Measurements from ENCODE around the gene C5orf34.
"Not testable (repeated sequence)": the region's sequence is repeated elsewhere in the genome, so short reads cannot be mapped to it uniquely, and the experiment has no call there.

Gene C5orf34

GRCh38 chr5:43520615-43521014 lies 5.7 kb upstream of the C5orf34 start:
- FAIRE-seq (no peak), DNase-seq (ENCODE audit: insufficient read length, low spot score) (no peak)

GRCh38 chr5:43515678-43516048 lies 715 bp upstream of the C5orf34 start:
- DNase-seq (ENCODE audit: insufficient read length, low spot score) (no peak), FAIRE-seq (no peak)

GRCh38 chr5:43514471-43514815 lies 505 bp downstream of the C5orf34 start:
- peak; percentile 60 for DNase-seq (ENCODE audit: insufficient read length, low spot score)
- FAIRE-seq: no peak

GRCh38 chr5:43514025-43514424 lies 923 bp downstream of the C5orf34 start:
- no peak for FAIRE-seq
- DNase-seq (ENCODE audit: insufficient read length, low spot score): no peak

- not testable (repeated sequence) for FAIRE-seq
Measured at GRCh38 chr5:43511062-43511461, 3.9 kb downstream of the C5orf34 start.

GRCh38 chr5:43498581-43498980 lies 16.4 kb downstream of the C5orf34 start:
- FAIRE-seq (no peak), DNase-seq (ENCODE audit: insufficient read length, low spot score) (no peak)

More at GRCh38 chr5:43511062-43511461, 3.9 kb downstream of the C5orf34 start:
- DNase-seq (ENCODE audit: insufficient read length, low spot score): not testable (repeated sequence)

- FAIRE-seq (no peak), DNase-seq (ENCODE audit: insufficient read length, low spot score) (no peak)
Measured at GRCh38 chr5:43497311-43498104, 17.4 kb downstream of the C5orf34 start.

- DNase-seq (ENCODE audit: insufficient read length, low spot score) (no peak), FAIRE-seq (no peak)
Measured at GRCh38 chr5:43491326-43491725, 23.6 kb downstream of the C5orf34 start.

- no peak for FAIRE-seq
- no peak for DNase-seq (ENCODE audit: insufficient read length, low spot score)
Measured at GRCh38 chr5:43486353-43486752, 28.6 kb downstream of the C5orf34 start.

- no peak for FAIRE-seq
- DNase-seq (ENCODE audit: insufficient read length, low spot score): no peak
Measured at GRCh38 chr5:43485406-43485805, 29.5 kb downstream of the C5orf34 start.

GRCh38 chr5:43484106-43484849 lies 30.7 kb downstream of the C5orf34 start:
- FAIRE-seq (no peak), DNase-seq (ENCODE audit: insufficient read length, low spot score) (peak; percentile 91)

GRCh38 chr5:43483298-43484105 lies 31.4 kb downstream of the C5orf34 start, which contains the start of gene TMEM267:
Gene TMEM267, minus strand, starts transcription at chr5:43483865. Its CDS starts 29,896 bp downstream, at chr5:43453969.
- peak; percentile 97 for DNase-seq (ENCODE audit: insufficient read length, low spot score)
- FAIRE-seq: peak; percentile 97

GRCh38 chr5:43482490-43483297 lies 32.3 kb downstream of the C5orf34 start:
- FAIRE-seq (no peak), DNase-seq (ENCODE audit: insufficient read length, low spot score) (peak; percentile 48)

GRCh38 chr5:43469671-43470391 lies 45.1 kb downstream of the C5orf34 start:
- no peak for DNase-seq (ENCODE audit: insufficient read length, low spot score)
- peak; percentile 79 for FAIRE-seq

- FAIRE-seq: no peak
- no peak for DNase-seq (ENCODE audit: insufficient read length, low spot score)
Measured at GRCh38 chr5:43467100-43467499, 47.8 kb downstream of the C5orf34 start.

GRCh38 chr5:43465455-43465854 lies 49.5 kb downstream of the C5orf34 start:
- FAIRE-seq; DNase-seq (ENCODE audit: insufficient read length, low spot score): not testable (repeated sequence)

GRCh38 chr5:43461066-43461465 lies 53.9 kb downstream of the C5orf34 start:
- DNase-seq (ENCODE audit: insufficient read length, low spot score): no peak
- FAIRE-seq: no peak

- no peak for FAIRE-seq
- no peak for DNase-seq (ENCODE audit: insufficient read length, low spot score)
Measured at GRCh38 chr5:43456556-43456955, 58.4 kb downstream of the C5orf34 start.

- DNase-seq (ENCODE audit: insufficient read length, low spot score); FAIRE-seq: not testable (repeated sequence)
Measured at GRCh38 chr5:43441575-43441974, 73.4 kb downstream of the C5orf34 start.
